Measurements from ENCODE around the gene YEATS2.

- TF ChIP-seq, protein P1, sequence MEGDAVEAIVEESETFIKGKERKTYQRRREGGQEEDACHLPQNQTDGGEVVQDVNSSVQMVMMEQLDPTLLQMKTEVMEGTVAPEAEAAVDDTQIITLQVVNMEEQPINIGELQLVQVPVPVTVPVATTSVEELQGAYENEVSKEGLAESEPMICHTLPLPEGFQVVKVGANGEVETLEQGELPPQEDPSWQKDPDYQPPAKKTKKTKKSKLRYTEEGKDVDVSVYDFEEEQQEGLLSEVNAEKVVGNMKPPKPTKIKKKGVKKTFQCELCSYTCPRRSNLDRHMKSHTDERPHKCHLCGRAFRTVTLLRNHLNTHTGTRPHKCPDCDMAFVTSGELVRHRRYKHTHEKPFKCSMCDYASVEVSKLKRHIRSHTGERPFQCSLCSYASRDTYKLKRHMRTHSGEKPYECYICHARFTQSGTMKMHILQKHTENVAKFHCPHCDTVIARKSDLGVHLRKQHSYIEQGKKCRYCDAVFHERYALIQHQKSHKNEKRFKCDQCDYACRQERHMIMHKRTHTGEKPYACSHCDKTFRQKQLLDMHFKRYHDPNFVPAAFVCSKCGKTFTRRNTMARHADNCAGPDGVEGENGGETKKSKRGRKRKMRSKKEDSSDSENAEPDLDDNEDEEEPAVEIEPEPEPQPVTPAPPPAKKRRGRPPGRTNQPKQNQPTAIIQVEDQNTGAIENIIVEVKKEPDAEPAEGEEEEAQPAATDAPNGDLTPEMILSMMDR (IDR thresholded peaks at IDR 0.05) = no peak
- TF ChIP-seq POLR2AphosphoS5 (IDR thresholded peaks at IDR 0.05; ENCODE audit: low read depth, low read length) (no peak), REST (IDR thresholded peaks at IDR 0.05; ENCODE audit: insufficient read depth in 1 of 2, low read depth in 2 of 2, low read length in 1 of 2) (no peak), TCF7L2 (IDR thresholded peaks at IDR 0.05; ENCODE audit: low read depth, low read length) (no peak)
These were observed 115.3 kb downstream of the YEATS2 start for GRCh38 chr3:183812761-183813445.

Data from Panc1 (cell line).